RWPE2 (cell line): Measurements from ENCODE around the gene CNPY2.
A peak's percentile ranks its signal among the peaks of the same experiment; 100 is the strongest.
"Not testable (repeated sequence)": the region's sequence is repeated elsewhere in the genome, so short reads cannot be mapped to it uniquely, and the experiment has no call there.

ENCODE experiments used
- ATAC-seq: fragments of 200-7000 bp; cut with Tn5 transposase; 3 replicates; pipeline ENCODE4 v1.9.1; 2021; ENCODE audit warnings: low read depth
- DNase-seq: peaks from one replicate; pipeline ENCODE4 v3.0.0-alpha.2; 2020; ENCODE audit warnings: low spot score
- H3K27ac ChIP-seq: fragments of 450-650 bp; 2 replicates; pipeline ENCODE4 v1.5.1; 2017; ENCODE audit warnings: mild to moderate bottlenecking; ENCODE audit not compliant: poor library complexity, severe bottlenecking
- H3K27me3 ChIP-seq: fragments of 250-450 bp; sonication (Bioruptor Pico); 2 replicates; pipeline ENCODE4 v1.5.1; 2021; ENCODE audit warnings: mild to moderate bottlenecking, moderate library complexity; ENCODE audit not compliant: insufficient read depth, poor library complexity, severe bottlenecking
- H3K36me3 ChIP-seq: fragments of 250-450 bp; sonication (Bioruptor Pico); 2 replicates; pipeline ENCODE4 v1.5.1; 2020; ENCODE audit warnings: low read depth, mild to moderate bottlenecking, moderate library complexity
- H3K4me1 ChIP-seq: fragments of 250-450 bp; sonication (Bioruptor Pico); 2 replicates; pipeline ENCODE4 v1.5.1; 2021; ENCODE audit warnings: mild to moderate bottlenecking, moderate library complexity; ENCODE audit not compliant: insufficient read depth, poor library complexity, severe bottlenecking
- H3K4me3 ChIP-seq: fragments of 250-450 bp; sonication (Bioruptor Pico); 2 replicates; pipeline ENCODE4 v1.5.1; 2021; ENCODE audit warnings: mild to moderate bottlenecking, moderate library complexity; ENCODE audit not compliant: severe bottlenecking
- H3K9me3 ChIP-seq: fragments of 250-450 bp; sonication (Bioruptor Pico); 2 replicates; pipeline ENCODE4 v1.5.1; 2021; ENCODE audit warnings: mild to moderate bottlenecking, moderate library complexity; ENCODE audit not compliant: severe bottlenecking
- CTCF ChIP-seq: fragments of 450-650 bp; IDR thresholded peaks from one replicate; pipeline ENCODE4 v1.5.1; 2017; ENCODE audit warnings: mild to moderate bottlenecking, moderate library complexity; ENCODE audit not compliant: poor library complexity, severe bottlenecking

Gene CNPY2

GRCh38 chr12:56337753-56338251 lies 22.0 kb upstream of the CNPY2 start:
- TF ChIP-seq CTCF = no peak
- Histone ChIP-seq H3K27me3 (no peaks in the 10 kb centered on the region), H3K27ac (peak overlapping the region; percentile 32), H3K9me3 (no peaks in the 10 kb centered on the region), H3K4me1 (peaks cover 5% of the 10 kb centered on the region), H3K36me3 (no peaks in the 10 kb centered on the region), H3K4me3 (no peak overlapping the region)
- no peak for DNase-seq
- no peak for ATAC-seq

GRCh38 chr12:56336361-56337167 lies 20.8 kb upstream of the CNPY2 start:
- no peak for DNase-seq
- Histone ChIP-seq H3K4me3 (no peak overlapping the region), H3K9me3 (no peaks in the 10 kb centered on the region), H3K4me1 (peaks cover 5% of the 10 kb centered on the region), H3K27me3 (no peaks in the 10 kb centered on the region), H3K36me3 (no peaks in the 10 kb centered on the region), H3K27ac (no peak overlapping the region)
- ATAC-seq = no peak
- no peak for TF ChIP-seq CTCF

GRCh38 chr12:56335527-56335926 lies 19.7 kb upstream of the CNPY2 start:
- H3K27ac ChIP-seq, H3K4me3 ChIP-seq, H3K27me3 ChIP-seq, DNase-seq, H3K9me3 ChIP-seq, H3K36me3 ChIP-seq, ATAC-seq, H3K4me1 ChIP-seq: not testable (repeated sequence)

GRCh38 chr12:56334490-56334793 lies 18.7 kb upstream of the CNPY2 start:
- no peaks in the 10 kb centered on the region for H3K36me3 ChIP-seq
- H3K27me3 ChIP-seq = no peaks in the 10 kb centered on the region
- ATAC-seq (no peak), DNase-seq (no peak)
- peak overlapping the region; percentile 47 for H3K4me3 ChIP-seq
- H3K4me1 ChIP-seq = peaks cover 5% of the 10 kb centered on the region
- peak overlapping the region; percentile 79 for H3K27ac ChIP-seq
- H3K9me3 ChIP-seq = no peaks in the 10 kb centered on the region
- peak; percentile 29 for TF ChIP-seq CTCF

GRCh38 chr12:56333679-56334489 lies 18.1 kb upstream of the CNPY2 start, which contains the start of gene PAN2:
Gene PAN2 (minus strand): TSS chr12:56334000. CDS start chr12:56333094, 906 bp downstream.
- Histone ChIP-seq H3K4me1 (peaks cover 5% of the 10 kb centered on the region), H3K9me3 (no peaks in the 10 kb centered on the region), H3K4me3 (peak within 1 kb of the TSS; percentile 47), H3K27me3 (no peaks in the 10 kb centered on the region), H3K27ac (peak within 1 kb of the TSS; percentile 79), H3K36me3 (peaks cover 3% of the 10 kb centered on the region)
- ATAC-seq (peak; percentile 96), DNase-seq (peak; percentile 97)
- TF ChIP-seq CTCF = peak; percentile 48
